HTERT RPE-1 (cell line): Measurements from ENCODE around the gene C11orf97.
"Not testable (repeated sequence)": the region's sequence is repeated elsewhere in the genome, so short reads cannot be mapped to it uniquely, and the experiment has no call there.

Experiments used
- in situ Hi-C: fragments of 300-500 bp; cut with MboI; formaldehyde crosslinking; loops from 4 replicates; pipeline ENCODE4 v1.14.3; 2020; ENCODE audit warnings: low sequenced_read_pairs

C11orf97 gene

GRCh38 chr11:94557421-94557820, 45.2 kb downstream of the C11orf97 start:
- in situ Hi-C loops, result no loop called here

DNA sequence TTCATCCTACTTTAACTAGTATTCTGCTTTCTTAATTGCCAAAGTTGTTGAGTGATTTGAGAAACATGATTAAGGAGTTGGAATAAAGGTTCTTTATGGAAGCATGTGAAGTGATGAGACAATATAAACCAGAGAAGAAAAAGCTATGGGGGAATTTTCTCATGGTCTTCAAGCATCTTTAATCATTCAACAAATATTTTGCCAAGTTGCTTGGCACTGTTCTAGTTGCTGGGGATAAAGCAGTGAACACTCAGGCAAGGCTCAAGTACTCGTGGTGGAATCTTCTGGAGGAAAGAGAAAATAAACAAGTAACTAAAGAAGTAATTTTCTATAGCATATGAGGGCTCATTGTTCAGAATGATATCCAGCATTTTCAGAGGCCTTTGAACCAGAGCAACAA, 45.7 kb downstream of the C11orf97 start:
- in situ Hi-C loops, result no loop called here

DNA sequence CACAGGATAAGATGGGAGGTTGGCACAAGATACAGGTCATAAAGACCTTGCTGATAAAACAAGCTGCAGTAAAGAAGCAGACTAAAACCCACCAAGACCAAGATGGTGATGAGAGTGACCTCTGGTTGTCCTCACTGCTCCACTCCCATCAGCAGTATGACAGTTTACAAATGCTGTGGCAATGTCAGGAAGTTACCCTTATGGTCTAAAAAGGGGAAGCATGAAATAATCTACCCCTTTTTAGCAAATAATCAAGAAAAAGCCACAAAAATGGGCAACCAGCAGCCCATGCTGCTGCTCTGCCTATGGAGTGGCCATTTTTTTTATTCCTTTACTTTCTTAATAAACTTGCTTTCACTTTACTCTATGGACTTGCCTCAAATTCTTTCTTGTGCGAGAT, 46.2 kb downstream of the C11orf97 start:
- in situ Hi-C loops, result no loop called here

DNA sequence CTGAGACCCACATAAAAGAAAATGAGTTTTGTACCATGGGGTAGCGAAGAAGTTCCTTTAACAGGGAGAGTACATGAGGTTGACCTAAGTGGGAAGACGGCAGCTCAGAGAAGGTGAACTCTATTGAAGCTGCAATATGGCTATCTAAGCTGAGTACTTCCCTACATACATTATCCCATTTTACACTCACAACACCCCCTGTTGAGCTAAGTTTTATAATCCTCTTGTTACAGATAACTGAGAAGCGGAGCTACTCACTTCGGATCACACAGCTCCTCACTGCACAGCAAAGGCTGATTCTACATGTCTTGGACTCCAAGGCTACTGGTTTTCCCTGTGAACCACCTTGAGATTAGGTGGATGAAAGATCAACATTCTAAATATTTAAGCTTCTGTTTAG, 46.7 kb downstream of the C11orf97 start:
- in situ Hi-C loops, result no loop called here

- in situ Hi-C loops, result no loop called here
Measured at GRCh38 chr11:94559361-94559760, 47.1 kb downstream of the C11orf97 start.

DNA sequence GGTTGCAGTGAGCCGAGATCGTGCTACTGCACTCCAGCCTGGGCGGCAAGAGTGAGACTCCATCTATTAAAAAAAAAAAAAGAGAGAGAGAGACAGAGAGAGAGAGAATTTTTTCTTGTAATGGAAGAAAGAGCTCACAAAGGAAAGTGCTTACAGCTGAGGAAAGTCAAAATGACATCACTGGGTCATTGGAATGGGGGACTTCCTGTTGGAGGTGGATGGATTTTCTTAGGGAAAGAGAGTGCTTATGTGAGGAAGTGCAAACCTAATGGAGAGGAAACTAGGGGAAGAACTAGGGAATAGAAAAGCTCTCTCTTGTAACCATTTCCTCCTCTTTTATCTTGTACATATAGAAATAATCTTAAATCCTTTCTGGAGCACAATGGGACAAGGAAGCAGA, 48.6 kb downstream of the C11orf97 start:
- in situ Hi-C loops, result no loop called here

DNA sequence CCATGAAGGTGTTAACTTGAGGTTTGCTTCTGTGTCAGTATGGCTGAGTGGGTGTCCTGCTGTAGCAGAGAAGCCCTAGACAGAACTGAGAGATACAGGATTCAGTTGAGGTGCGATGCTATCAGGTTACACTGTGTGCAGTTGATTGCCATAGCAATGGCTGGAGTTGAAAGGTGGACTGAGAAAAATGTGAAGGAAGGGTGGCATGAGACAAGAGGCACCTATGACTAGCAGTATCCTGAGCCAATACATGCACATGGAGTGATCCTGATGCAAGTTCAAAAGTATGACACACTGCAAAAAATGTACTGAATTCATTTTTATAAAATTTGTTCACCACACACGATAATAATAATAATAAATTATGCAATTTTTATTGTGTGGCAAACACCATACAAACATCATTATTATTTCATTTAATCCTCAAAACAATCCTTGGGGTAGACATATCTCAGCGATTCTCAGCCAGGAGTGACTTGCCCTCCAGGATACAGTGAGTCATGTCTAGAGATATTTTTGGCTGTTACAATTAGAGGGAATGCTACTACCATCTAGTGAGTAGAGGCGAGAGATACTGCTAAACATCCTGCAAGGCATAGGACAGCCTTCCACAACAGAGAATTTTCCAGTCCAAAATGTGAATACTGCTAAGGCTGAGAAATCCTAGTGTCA, 51.1 kb downstream of the C11orf97 start:
- in situ Hi-C loops, result no loop called here

DNA sequence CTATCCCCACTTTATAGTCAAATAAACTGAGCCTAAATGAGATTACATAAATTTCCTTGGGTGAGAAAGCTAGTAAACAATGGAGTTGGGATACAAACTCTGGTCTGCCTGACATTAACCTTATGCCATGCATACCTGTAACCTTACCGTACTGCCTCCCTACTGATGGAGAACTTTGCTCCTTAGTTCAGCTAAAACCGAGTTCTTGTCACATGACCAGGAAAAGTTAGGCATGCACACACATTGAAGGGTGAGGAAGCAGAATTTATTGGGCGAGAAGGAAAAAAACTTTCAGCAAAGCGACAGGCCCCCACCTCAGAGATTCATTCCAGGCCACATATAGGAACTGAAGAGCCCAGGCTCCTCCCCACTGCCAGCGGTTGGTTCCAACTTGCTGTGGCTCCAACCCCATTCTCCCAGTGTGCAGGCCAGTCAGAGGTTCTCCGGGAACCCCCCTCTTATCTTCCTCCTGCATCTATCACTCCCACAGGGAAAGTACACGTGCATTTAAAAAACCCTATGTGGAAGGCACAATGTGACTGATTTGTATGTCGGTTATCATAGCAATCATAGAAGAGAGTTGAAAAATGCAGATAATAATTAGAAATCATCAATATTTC, 51.7 kb downstream of the C11orf97 start:
- in situ Hi-C loops, result no loop called here

GRCh38 chr11:94567181-94567670, 55.0 kb downstream of the C11orf97 start, which contains the start of gene PIWIL4:
PIWIL4 (plus strand) TSS chr11:94567368; CDS start chr11:94567519, 151 bp downstream.
- in situ Hi-C loops, result no loop called here

DNA sequence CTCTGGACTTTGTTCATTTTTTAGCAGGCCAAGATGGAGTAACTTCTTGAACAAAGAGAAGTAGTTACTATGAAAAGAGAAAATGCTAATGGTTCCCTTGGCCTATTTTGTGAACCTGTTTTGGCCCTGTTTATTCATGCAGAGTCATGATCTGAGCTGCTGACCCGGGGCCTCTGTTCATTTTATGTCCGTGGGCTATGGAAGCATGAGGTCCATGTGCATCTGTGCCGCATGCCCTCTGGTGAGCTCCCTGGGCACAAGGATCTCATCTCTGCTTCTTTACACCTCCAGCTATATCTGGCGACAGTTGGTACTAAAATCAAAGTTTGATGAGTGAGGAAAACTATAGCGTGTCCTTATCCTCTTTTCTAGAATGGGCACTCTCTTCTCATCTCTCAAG, 55.9 kb downstream of the C11orf97 start:
- in situ Hi-C loops, result no loop called here

GRCh38 chr11:94568717-94569116, 56.5 kb downstream of the C11orf97 start:
- in situ Hi-C loops, result no loop called here

- in situ Hi-C loops, result not testable (repeated sequence)
Measured at GRCh38 chr11:94572975-94573374, 60.7 kb downstream of the C11orf97 start.

GRCh38 chr11:94574193-94574961, 62.1 kb downstream of the C11orf97 start:
- in situ Hi-C loops, result no loop called here

- in situ Hi-C loops, result no loop called here
Measured at GRCh38 chr11:94576306-94576705, 64.0 kb downstream of the C11orf97 start.

GRCh38 chr11:94577841-94578240, 65.6 kb downstream of the C11orf97 start:
- in situ Hi-C loops, result no loop called here
